Trophoblast cell (in vitro differentiated cells and primary cell): ENCODE results near the gene NAGPA.
"Not testable (repeated sequence)": the region's sequence is repeated elsewhere in the genome, so short reads cannot be mapped to it uniquely, and the experiment has no call there.

Experiments
- DNase-seq, 2 donors: peaks; one replicate each; pipeline ENCODE4 v3.0.0-alpha.2; 2016
- H2AFZ ChIP-seq: 2 replicates; pipeline ENCODE4 v1.6.1; 2013; ENCODE audit warnings: low read length, moderate library complexity, mild to moderate bottlenecking; ENCODE audit not compliant: insufficient read depth, poor library complexity
- H2AK5ac ChIP-seq: 2 replicates; pipeline ENCODE4 v1.6.1; 2013; ENCODE audit warnings: mild to moderate bottlenecking, low read length
- H2BK120ac ChIP-seq: 2 replicates; pipeline ENCODE4 v1.6.1; 2013; ENCODE audit warnings: low read length, mild to moderate bottlenecking, moderate library complexity; ENCODE audit not compliant: insufficient read depth, poor library complexity
- H2BK12ac ChIP-seq: 2 replicates; pipeline ENCODE4 v1.6.1; 2013; ENCODE audit warnings: mild to moderate bottlenecking, low read length, moderate library complexity
- H2BK5ac ChIP-seq: 2 replicates; pipeline ENCODE4 v1.6.1; 2013; ENCODE audit warnings: low read length, low read depth, moderate library complexity, mild to moderate bottlenecking; ENCODE audit not compliant: poor library complexity
- H3K14ac ChIP-seq: 2 replicates; pipeline ENCODE4 v1.6.1; 2013; ENCODE audit warnings: mild to moderate bottlenecking, low read length
- H3K18ac ChIP-seq: 2 replicates; pipeline ENCODE4 v1.6.1; 2013; ENCODE audit warnings: mild to moderate bottlenecking, low read length
- H3K23ac ChIP-seq: 2 replicates; pipeline ENCODE4 v1.6.1; 2013; ENCODE audit warnings: low read length
- H3K27ac ChIP-seq: 2 replicates; pipeline ENCODE4 v1.5.1; 2013; ENCODE audit warnings: low read depth, mild to moderate bottlenecking, inconsistent platforms, low read length, moderate library complexity
- H3K27me3 ChIP-seq: 2 replicates; pipeline ENCODE4 v1.6.1; 2013; ENCODE audit warnings: inconsistent platforms, mild to moderate bottlenecking, low read length, moderate library complexity; ENCODE audit not compliant: insufficient read depth
- H3K36me3 ChIP-seq, 2 experiments: 1 replicate in 1 of 2; 2 replicates in 1 of 2; pipeline ENCODE4 v1.6.1; 2013; ENCODE audit warnings: low read length in 2 of 2, mild to moderate bottlenecking in 2 of 2, moderate library complexity in 1 of 2; ENCODE audit not compliant: insufficient read depth in 2 of 2, control insufficient read depth in 1 of 2
- H3K4ac ChIP-seq: 2 replicates; pipeline ENCODE4 v1.6.1; 2013; ENCODE audit warnings: low read depth, mild to moderate bottlenecking, low read length, moderate library complexity
- H3K4me1 ChIP-seq, 2 experiments: 1 replicate in 1 of 2; 2 replicates in 1 of 2; pipeline ENCODE4 v1.6.1; 2013; ENCODE audit warnings: low read length in 2 of 2, mild to moderate bottlenecking in 2 of 2, moderate library complexity in 1 of 2; ENCODE audit not compliant: insufficient read depth in 2 of 2, control insufficient read depth in 1 of 2
- H3K4me2 ChIP-seq: 2 replicates; pipeline ENCODE4 v1.6.1; 2013; ENCODE audit warnings: inconsistent platforms, mild to moderate bottlenecking, low read length, moderate library complexity
- H3K4me3 ChIP-seq: 2 replicates; pipeline ENCODE4 v1.5.1; 2013; ENCODE audit warnings: mild to moderate bottlenecking, low read depth, low read length, inconsistent platforms
- H3K79me1 ChIP-seq: one replicate; pipeline ENCODE4 v1.6.1; 2013; ENCODE audit warnings: low read length
- H3K79me2 ChIP-seq: 2 replicates; pipeline ENCODE4 v1.6.1; 2013; ENCODE audit warnings: low read length, mild to moderate bottlenecking; ENCODE audit not compliant: control insufficient read depth, insufficient read depth, poor library complexity
- H3K9ac ChIP-seq: 2 replicates; pipeline ENCODE4 v1.6.1; 2013; ENCODE audit warnings: mild to moderate bottlenecking, low read length
- H3K9me3 ChIP-seq: 2 replicates; pipeline ENCODE4 v1.6.1; 2013; ENCODE audit warnings: low read depth, mild to moderate bottlenecking, control low read depth, inconsistent platforms, low read length; ENCODE audit not compliant: insufficient read depth
- H4K12ac ChIP-seq: 2 replicates; pipeline ENCODE4 v1.6.1; 2013; ENCODE audit warnings: low read depth, mild to moderate bottlenecking, low read length, moderate library complexity
- H4K8ac ChIP-seq: 2 replicates; pipeline ENCODE4 v1.6.1; 2013; ENCODE audit warnings: low read depth, mild to moderate bottlenecking, low read length, moderate library complexity
- H4K91ac ChIP-seq: one replicate; pipeline ENCODE4 v1.6.1; 2013; ENCODE audit warnings: low read depth, mild to moderate bottlenecking, low read length, moderate library complexity
- WGBS: extraction: QIAGEN DNeasy Blood & Tissue Kit; methylation state at CpG from one replicate; pipeline ENCODE4 v1.1.7; 2013; ENCODE audit warnings: missing lambda C conversion rate; ENCODE audit not compliant: insufficient read length, insufficient coverage; ENCODE audit errors: extremely low coverage; 5-methylcytosine and 5-hydroxymethylcytosine counted together

Gene NAGPA

GRCh38 chr16:5077304-5077703, 43.6 kb upstream of the NAGPA start:
- peaks cover 34 to 37% of the 10 kb centered on the region in 2 experiments for H3K36me3 ChIP-seq
- H3K4me2 ChIP-seq, result no peak overlapping the region
- no peak overlapping the region for H2AK5ac ChIP-seq
- no peak overlapping the region for H2AFZ ChIP-seq
- H3K4me1 ChIP-seq, result peaks cover 2 to 4% of the 10 kb centered on the region in 2 experiments
- no peak overlapping the region for H4K91ac ChIP-seq
- no peaks in the 10 kb centered on the region for H3K9me3 ChIP-seq
- H3K4ac ChIP-seq, result no peak overlapping the region
- H3K27ac ChIP-seq, result no peak overlapping the region
- DNase-seq, result no peak
- H2BK12ac ChIP-seq, result no peak overlapping the region
- no peak overlapping the region for H3K23ac ChIP-seq
- H3K79me1 ChIP-seq, result no peaks in the 10 kb centered on the region
- H3K18ac ChIP-seq, result no peak overlapping the region
- H4K12ac ChIP-seq, result no peak overlapping the region
- H3K4me3 ChIP-seq, result no peak overlapping the region
- no peak overlapping the region for H2BK5ac ChIP-seq
- H3K9ac ChIP-seq, result no peak overlapping the region
- H3K79me2 ChIP-seq, result no peaks in the 10 kb centered on the region
- no peak overlapping the region for H3K14ac ChIP-seq
- H4K8ac ChIP-seq, result no peak overlapping the region
- H2BK120ac ChIP-seq, result no peak overlapping the region
- no CpG with 5 or more reads among the region's 13 CpGs for WGBS
- H3K27me3 ChIP-seq, result no peaks in the 10 kb centered on the region

DNA sequence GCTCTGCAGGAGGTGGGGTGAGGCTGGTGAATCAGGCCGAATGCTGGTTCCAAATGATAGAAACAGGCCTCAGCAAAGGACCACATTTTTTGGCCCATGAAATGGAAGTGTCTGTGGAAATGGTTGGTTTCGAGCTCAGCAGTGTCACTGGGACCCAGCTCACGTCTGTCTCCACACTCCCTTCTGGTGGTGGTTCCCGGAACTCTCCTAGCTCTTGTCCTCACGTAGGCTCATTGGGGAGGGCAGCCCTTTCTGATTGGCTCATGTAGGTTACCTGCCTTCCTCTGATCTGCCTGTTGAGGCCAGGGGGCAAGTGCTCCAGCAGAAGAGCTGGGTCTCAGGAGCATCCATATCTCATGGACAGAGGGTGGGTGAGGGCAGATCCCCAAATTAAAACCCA, 41.9 kb upstream of the NAGPA start:
- Histone ChIP-seq H4K8ac (no peak overlapping the region), H2AK5ac (no peak overlapping the region), H3K79me2 (peaks cover 2% of the 10 kb centered on the region), H3K27ac (no peak overlapping the region), H3K4me1 (peaks cover 4 to 6% of the 10 kb centered on the region in 2 experiments), H3K4me3 (no peak overlapping the region), H4K12ac (no peak overlapping the region), H2BK5ac (no peak overlapping the region), H2AFZ (no peak overlapping the region), H4K91ac (no peak overlapping the region), H3K27me3 (no peaks in the 10 kb centered on the region), H3K9me3 (no peaks in the 10 kb centered on the region), H3K79me1 (peaks cover 2% of the 10 kb centered on the region), H3K36me3 (peaks cover 29 to 35% of the 10 kb centered on the region in 2 experiments), H3K14ac (no peak overlapping the region), H3K23ac (no peak overlapping the region), H3K18ac (no peak overlapping the region), H2BK12ac (no peak overlapping the region), H3K4me2 (no peak overlapping the region), H3K9ac (no peak overlapping the region), H3K4ac (no peak overlapping the region), H2BK120ac (no peak overlapping the region)
- no CpG with 5 or more reads among the region's 5 CpGs for WGBS
- DNase-seq, result no peak

- DNase-seq, H2AK5ac ChIP-seq, H3K23ac ChIP-seq, H3K79me2 ChIP-seq, H3K9ac ChIP-seq, H2BK12ac ChIP-seq, H3K4me3 ChIP-seq, H4K8ac ChIP-seq, H2BK5ac ChIP-seq, H3K4me1 ChIP-seq, H2BK120ac ChIP-seq, H3K79me1 ChIP-seq, H3K27ac ChIP-seq, H4K12ac ChIP-seq, H3K27me3 ChIP-seq, H4K91ac ChIP-seq, H3K9me3 ChIP-seq, H3K18ac ChIP-seq, H3K4me2 ChIP-seq, H2AFZ ChIP-seq, H3K14ac ChIP-seq, H3K4ac ChIP-seq: not testable (repeated sequence)
- peaks cover 29 to 31% of the 10 kb centered on the region in 2 experiments for H3K36me3 ChIP-seq
- no CpG with 5 or more reads among the region's 15 CpGs for WGBS
Measured at GRCh38 chr16:5073771-5074170, 40.0 kb upstream of the NAGPA start.

DNA sequence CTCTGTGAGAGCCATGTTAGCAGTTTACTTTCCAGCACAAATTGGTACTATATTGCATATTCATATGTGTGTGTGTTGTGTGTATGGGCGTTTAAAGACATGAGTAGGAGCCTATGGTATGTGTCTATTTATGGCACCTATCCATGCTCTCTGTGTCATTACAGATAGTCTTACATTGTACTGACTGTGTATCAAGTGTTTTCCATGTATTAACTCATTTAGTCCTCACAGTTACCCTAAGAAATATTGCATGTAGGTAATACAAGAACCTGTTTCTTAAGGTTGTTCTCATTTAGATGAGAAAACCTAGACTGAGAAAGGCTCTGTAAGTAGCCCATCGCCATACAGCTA, 39.5 kb upstream of the NAGPA start:
- H3K23ac ChIP-seq, result no peak overlapping the region
- DNase-seq, result no peak
- H3K27me3 ChIP-seq, result no peaks in the 10 kb centered on the region
- H3K4me3 ChIP-seq, result no peak overlapping the region
- H3K36me3 ChIP-seq, result peaks cover 25 to 26% of the 10 kb centered on the region in 2 experiments
- H3K79me1 ChIP-seq, result peaks cover 2% of the 10 kb centered on the region
- no peak overlapping the region for H2BK12ac ChIP-seq
- H4K91ac ChIP-seq, result no peak overlapping the region
- H3K4ac ChIP-seq, result no peak overlapping the region
- H2AK5ac ChIP-seq, result no peak overlapping the region
- H4K12ac ChIP-seq, result no peak overlapping the region
- no peak overlapping the region for H3K27ac ChIP-seq
- H3K14ac ChIP-seq, result no peak overlapping the region
- no peak overlapping the region for H4K8ac ChIP-seq
- H2BK120ac ChIP-seq, result no peak overlapping the region
- no peak overlapping the region for H3K9ac ChIP-seq
- no peak overlapping the region for H2BK5ac ChIP-seq
- H3K4me1 ChIP-seq, result peaks cover 4 to 6% of the 10 kb centered on the region in 2 experiments
- no peaks in the 10 kb centered on the region for H3K9me3 ChIP-seq
- peaks cover 2% of the 10 kb centered on the region for H3K79me2 ChIP-seq
- no CpG with 5 or more reads among the region's 2 CpGs for WGBS
- H2AFZ ChIP-seq, result no peak overlapping the region
- no peak overlapping the region for H3K4me2 ChIP-seq
- no peak overlapping the region for H3K18ac ChIP-seq
